NCI-H187 (cell line): ENCODE results near the gene CCNJL.

Source experiments
- DNase-seq, 2 experiments: peaks; one replicate each; lab custom pipeline; 2025; lab: John Stamatoyannopoulos, UW

CCNJL gene

GRCh38 chr5:160333721-160334120 is 21.4 kb upstream of the CCNJL start:
- DNase-seq, result no peak

DNA sequence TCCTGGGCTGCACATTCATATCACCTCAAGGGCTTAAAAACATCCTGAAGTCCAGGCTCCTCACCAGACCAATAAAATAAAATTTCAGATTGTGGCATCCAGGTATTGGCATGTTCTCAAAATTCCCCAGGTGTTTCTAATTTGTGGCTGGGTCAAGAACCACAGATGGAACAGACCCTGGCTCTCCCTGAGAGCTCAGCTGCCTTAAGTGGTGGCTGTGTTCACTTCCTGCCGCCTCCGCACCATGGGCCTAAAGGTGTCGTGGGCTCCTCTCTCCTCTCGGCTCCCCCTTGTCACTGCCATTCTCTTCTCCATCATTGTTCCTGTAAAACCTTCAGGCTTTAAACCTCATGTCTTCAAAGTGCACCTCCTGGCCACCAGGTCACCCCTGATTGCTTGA is 17.8 kb upstream of the CCNJL start:
- no peak for DNase-seq

DNA sequence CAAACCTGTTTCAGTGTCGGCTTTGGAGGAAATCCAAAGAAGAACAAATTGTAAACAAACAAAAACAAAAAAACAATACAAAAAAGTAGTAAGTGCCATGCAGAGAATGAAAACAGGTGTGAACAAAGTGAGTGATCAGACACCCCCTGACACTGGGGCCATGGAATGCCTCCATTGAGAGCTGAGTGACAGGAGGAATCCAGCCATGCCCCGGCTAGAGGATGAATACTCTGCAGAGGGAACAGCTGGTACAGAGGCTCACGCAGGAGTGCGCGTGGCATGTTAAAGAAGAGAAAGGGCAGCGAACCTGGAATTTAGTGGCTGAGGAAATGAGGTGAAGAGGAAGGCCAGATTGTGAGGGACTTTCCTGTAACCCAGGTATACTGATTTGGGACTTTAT is 15.5 kb upstream of the CCNJL start:
- DNase-seq, result no peak

DNA sequence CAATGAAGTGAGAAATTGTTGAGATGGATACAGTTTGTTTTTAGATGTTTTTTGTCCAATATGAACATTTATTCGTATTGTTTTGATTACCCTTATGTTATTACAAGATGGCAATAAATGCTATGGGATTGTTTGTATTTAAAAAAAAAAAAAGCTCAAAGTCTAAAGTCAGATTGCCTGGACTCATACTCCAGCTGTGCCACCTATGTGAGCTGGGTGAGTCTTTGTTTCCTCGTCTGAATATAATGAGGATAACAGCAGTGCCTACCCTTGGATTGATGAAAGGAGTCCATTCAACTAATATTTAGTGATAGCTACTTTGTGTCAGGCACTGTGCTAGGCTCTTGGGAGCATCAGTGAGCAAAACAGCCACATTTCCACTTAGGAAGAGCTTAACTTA is 14.6 kb upstream of the CCNJL start:
- DNase-seq, result no peak

DNA sequence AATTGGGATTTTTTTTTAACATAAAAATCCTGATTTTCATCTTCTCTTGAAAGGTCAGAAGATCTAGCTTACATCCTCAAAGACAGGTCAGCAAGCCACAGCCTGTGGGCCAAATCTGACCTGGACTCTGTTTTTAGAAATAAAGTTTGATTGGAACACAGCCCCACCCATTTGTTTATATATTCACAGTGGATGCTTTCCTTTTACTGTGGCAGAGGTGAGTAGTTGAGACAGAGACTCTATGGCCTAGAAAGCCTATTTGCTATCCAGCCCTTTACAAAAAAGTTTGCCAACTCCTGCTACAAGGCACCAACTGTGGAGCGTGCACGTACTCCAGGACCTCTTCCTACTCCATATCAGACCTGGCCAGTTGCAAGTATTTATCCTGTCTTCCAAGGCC is 13.4 kb upstream of the CCNJL start:
- DNase-seq, result no peak

GRCh38 chr5:160324886-160325285 is 12.5 kb upstream of the CCNJL start:
- no peak for DNase-seq

GRCh38 chr5:160318409-160318808 is 6.0 kb upstream of the CCNJL start:
- DNase-seq, result no peak

- DNase-seq, result no peak
These were observed 5.1 kb upstream of the CCNJL start for GRCh38 chr5:160317434-160317833.

GRCh38 chr5:160315968-160316367 is 3.6 kb upstream of the CCNJL start:
- no peak for DNase-seq

DNA sequence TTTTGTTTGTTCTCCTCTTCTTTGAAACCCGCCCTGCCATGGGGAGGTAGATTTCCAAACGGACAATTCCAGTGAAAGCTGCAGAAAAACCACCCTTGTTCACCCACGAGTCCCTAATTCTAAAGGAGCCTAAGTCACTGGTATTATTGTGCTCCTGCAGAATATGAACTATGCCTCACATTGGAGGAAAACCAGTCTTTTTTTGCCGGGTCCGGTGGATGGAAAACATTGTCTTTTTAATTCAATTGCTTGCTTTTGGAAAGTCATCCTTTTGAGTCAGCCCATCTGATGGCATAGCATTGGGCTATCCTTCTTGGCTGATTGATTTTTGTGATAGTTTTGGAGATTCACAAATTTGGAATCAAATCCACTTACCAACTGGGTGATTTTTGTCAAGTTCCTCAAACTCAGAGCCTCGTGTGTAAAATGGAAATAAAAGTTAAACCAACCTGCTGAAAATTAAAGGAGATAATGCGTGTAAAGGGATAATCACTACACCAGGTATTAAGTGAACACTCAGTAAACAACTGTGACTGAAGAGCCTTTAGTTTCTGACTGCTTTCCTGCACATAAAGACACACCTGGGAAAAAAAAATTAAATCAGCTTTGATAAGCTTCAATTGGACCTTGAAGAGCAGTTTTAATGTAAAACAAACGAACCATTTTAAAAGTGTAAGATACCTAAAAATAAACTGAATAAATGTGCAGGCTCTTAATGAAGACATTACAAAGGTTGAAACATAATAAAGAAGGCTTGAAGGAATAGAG is 780 bp upstream of the CCNJL start:
- DNase-seq, result no peak

DNA sequence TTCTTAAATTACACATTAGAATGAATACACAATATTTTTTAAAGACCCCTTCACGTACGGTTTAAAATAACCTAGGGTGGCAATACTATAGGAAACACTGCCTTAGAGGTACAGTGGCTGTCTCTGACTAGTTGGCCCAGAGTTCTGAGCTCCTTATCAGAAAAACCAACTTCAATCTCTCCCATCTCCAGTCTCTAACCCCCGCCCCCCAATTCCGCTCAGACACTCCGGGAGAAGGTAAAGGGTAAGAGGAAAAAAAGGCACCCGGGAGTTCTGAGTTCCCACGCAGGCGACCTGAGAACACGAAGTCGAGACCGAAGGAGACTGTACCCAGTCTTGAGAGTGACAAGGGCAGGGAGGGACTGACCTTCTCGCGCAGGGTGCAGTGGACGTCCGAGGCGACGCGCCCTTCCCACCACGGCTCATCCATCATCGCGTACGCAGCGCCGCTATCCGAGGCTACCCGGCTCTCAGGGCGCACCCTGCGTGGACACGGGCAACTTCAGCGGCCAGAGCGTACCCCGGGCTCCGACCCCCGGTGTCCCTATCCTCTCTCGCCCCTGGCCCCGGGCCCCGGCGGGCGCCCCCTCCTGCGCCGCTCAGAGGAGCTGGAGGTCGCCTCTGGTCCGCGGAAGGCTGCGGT is 752 bp downstream of the CCNJL start:
- DNase-seq, result no peak

DNA sequence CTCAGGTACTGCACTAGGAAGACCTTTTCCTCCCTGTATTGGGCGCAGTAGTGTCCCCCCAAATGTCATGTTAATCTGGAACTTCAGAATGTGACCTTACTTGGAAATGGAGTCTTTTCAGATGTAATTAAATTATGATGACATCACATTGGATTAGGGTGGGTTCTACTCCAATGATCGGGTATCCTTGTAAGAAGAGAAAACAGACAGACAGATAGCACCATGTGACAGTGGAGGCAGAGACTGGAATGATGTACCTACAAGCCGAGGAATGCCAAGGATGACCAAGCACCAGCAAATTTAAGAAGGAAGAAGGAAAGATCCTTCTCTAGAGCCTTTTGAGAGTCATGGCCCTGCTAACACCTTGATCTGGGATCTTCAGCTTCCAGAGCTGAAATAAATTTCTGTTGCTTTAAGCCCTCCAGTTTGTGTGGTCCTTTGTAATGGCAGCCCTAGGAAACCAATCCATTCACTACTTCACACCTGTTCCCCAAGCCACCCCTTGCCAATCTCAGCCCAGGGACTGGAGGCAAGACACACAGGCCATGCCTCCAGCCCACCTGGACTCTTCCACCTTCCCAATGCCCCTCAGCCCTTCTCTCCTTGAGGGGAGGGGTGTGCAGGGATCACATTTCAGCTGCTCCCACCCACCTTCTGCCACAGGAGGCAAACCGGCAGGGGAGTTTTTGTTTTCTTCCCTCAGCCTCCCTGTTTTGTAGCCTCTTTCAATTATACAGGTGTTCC is 1.6 kb downstream of the CCNJL start:
- DNase-seq, result no peak

DNA sequence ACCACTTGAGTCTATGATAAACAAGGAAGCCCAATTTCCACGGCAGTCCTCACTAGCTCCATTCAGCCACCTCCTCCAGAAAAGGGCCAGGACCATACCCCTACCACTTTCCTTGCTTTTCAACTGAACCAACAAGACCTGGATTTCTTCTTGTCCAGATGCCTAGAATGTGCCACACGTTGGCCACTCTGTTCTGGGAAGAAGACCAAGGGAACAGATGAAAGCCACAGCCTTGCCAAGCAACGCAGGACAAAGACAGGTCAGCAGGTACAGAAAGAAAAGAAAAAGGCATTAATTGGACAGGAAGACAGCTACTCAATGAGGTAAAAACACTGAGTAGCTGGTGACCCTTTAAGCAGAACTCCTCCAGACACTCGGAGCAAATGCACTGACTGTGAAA is 2.2 kb downstream of the CCNJL start:
- no peak for DNase-seq

DNA sequence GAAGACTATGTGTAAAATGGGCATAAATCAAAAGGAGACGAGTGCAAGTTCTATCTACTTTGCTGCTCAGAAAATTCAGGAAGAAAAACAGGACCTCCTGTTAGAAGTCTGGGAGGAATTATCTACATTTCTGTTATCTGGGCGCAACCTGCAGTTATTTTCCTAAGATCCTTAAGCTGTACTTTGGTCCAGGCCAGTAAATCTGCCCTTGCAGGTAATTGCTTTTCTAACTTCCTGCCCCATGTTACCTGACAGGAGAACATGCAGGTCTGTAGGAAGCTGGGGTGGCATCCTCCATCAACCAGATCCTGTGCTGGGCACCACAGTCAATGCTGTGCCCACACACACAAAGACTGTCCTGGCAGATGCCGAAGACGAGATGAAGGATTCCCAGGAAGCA is 5.7 kb downstream of the CCNJL start:
- DNase-seq, result no peak

DNA sequence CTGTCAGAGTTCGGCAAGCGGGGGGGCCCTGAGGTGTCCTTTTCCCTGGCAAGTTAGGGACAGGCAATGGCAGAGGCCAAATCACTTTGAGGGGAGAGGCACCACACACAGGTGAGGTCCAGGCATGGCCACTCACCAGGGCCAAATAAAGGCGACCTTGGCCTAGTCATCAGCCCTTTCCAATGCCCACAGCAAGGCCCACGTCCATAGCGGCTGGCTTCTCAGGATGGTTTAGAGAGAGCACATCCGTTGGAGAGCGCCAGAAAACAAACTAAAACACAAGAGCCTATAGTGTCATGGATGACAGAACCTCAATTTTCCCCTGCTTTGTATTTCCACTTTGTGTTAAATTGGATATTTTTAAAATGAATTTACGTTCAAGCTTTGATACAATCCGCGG is 7.0 kb downstream of the CCNJL start:
- no peak for DNase-seq

GRCh38 chr5:160303690-160304089 is 8.7 kb downstream of the CCNJL start:
- DNase-seq, result no peak

DNA sequence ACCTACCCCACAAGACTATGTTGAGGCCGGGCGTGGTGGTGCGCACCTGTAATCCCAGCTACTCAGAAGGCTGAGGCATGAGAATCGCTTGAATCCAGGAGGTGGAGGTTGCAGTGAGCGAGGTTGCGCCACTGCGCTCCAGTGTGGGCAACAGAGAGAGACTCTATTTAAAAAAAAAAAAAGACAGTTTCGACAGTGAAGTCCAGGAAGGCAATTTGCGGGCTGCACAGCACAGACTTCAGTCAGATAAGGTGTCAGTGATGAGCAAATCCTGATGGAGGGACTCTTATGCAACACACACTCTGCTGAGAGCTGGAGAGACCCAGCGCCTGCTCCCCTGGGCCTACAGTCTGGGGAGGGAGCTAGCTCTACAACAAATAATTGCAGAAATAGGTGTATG is 14.2 kb downstream of the CCNJL start:
- no peak for DNase-seq

- DNase-seq, result no peak
These were observed 14.6 kb downstream of the CCNJL start for GRCh38 chr5:160297776-160298175.

DNA sequence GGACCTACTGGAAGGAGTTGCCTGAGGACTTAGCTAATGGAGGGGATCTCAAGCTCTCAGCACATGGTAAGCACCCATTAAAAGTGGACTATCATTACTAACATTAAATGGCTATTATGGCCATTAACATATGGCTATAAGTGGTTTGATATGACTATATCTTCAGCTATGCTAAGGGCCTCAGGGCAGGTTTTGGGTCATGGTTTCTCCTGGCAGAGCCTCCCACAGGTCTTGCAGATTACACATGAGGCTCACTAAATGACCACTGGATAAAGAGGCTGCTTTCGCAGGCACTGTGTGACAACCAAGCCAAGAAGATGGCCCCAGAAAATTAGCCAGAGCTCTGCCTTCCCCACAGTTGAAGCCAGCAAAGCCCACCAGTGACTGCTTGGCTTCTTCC is 15.4 kb downstream of the CCNJL start:
- no peak for DNase-seq

DNA sequence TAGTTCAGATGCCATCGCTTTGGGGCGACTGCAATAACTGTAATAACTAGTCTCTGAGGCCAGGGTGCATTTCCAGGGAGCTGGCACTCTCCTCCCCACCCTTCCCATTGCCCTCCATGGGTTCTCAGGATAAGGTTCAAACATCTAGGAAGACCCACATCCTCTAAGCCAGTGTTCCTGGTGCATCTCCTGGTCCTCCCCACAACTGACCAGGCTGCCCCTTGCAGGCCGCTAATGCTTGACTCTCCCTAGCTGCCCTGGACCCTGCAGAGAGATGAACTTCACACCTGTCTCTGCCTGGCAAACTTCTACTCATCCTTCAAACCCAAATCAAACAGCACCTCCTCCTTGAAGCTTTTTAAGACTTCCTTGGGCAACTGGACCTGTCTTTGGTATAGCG is 15.9 kb downstream of the CCNJL start:
- no peak for DNase-seq

DNA sequence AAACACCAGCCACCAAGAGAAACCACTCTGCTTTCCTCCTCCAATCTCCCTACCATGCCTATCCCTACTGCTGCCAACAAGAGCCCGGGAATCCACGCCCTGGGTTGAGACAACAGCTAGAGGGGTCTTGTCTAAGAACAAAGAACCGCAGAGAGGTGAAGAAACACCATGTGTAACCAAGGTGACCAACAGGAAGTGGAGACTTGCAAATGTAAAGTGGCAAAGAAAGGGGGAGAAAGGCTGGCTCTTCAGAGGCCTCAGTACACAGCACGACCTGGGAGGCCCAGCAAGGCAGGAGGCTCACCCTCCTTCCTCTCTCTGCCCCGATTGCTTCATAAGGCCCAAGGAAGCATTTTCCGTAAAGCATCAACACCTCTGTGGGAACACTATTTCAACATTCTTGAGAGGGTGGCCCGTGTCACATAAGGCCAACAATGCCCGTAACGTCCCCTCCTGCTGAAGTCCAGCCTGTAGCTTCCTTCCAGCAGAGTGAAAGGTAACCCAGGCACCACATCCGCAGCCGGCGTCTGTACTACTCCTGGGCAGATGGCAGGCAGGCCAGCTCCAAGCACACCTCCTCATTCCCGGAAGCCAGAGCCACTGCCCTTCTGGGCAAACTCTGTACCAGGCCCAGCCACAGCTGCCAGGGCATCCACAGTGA is 18.3 kb downstream of the CCNJL start:
- DNase-seq, result no peak

- no peak for DNase-seq
These were observed 19.0 kb downstream of the CCNJL start for GRCh38 chr5:160293386-160293785.

DNA sequence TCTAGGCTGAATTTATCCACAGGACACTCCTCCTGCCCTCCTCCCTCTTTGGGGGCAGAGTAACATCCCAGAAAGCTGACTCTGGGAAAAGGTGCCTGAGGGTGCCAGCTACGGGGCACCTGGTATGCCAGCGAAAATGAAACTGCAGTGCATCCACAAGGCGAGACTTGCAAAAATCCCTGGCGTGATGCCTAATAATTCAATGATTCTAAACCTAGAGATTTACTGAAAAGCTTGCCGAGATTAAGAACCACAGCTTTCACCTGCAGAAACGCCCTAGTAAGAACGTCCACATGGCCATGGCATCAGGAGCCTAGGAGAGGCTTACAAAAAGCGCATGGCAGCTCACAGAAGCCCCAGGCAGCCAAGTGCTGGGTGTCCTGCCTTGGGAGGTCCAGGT is 20.9 kb downstream of the CCNJL start:
- DNase-seq, result no peak
